K562 (cell line): Measurements from ENCODE around the gene FGGY. TPM values are rescaled to one million over a fixed set of nuclear protein-coding genes. Genes with fewer than 3 reads are reported as not detected.

Experiments used
- ATAC-seq: fragments of 200-7000 bp; cut with Tn5 transposase; 3 replicates; pipeline ENCODE4 v1.9.1; 2020; ENCODE audit warnings: moderate library complexity
- BruUV-seq: library from RNA; stranded (reverse); fragments of 400-500 nt; replicated peaks from 2 replicates; lab custom pipeline; 2021; lab: Mats Ljungman, UMichigan
- CTCF ChIA-PET: fragments of 300-600 bp; formaldehyde crosslinking; extraction: SDS; loops from one replicate; lab custom pipeline; 2021; ENCODE audit warnings: low intra/inter-chr PET ratio; lab: Yijun Ruan, JAX
- POLR2A ChIA-PET: fragments of 300-600, 350-650 bp; sonication (Branson Sonifier 250); formaldehyde crosslinking; extraction: SDS; loops from one replicate; lab custom pipeline; 2021; ENCODE audit warnings: antibody characterized with exemption, inconsistent platforms; lab: Yijun Ruan, JAX
- DNase-seq, 4 experiments: peaks; one replicate each; pipeline versions ENCODE4 v3.0.0 to v3.0.0-alpha.2; 2011 to 2018; ENCODE audit warnings: low spot score in 3 of 4, mixed read lengths in 3 of 4; ENCODE audit errors: extremely low read depth in 1 of 4
- FAIRE-seq: peaks from 2 replicates; lab custom pipeline; 2011; peaks lifted over from hg19 to GRCh38; lab: Jason Lieb, UNC
- H2AFZ ChIP-seq: 2 replicates; pipeline ENCODE4 v1.6.0; 2011; ENCODE audit warnings: low read depth, low read length, control low read depth, inconsistent platforms
- H3K27ac ChIP-seq: fragments of 200-600 bp; 3 replicates; pipeline ENCODE4 v1.8.0; 2011; ENCODE audit warnings: low read depth, mild to moderate bottlenecking, control low read depth, inconsistent platforms, low read length, moderate library complexity, mixed read lengths; ENCODE audit errors: extremely low read depth
- H3K27me3 ChIP-seq, 2 experiments: fragments of 300-600 bp in 1 of 2; 2 replicates in 1 of 2; 3 replicates in 1 of 2; pipeline versions ENCODE4 v1.6.0 to v1.8.0; 2011; ENCODE audit warnings: inconsistent platforms in 2 of 2, low read length in 2 of 2, mild to moderate bottlenecking in 1 of 2, mixed read lengths in 1 of 2, moderate library complexity in 1 of 2; ENCODE audit not compliant: control insufficient read depth in 2 of 2, insufficient read depth in 2 of 2
- H3K36me3 ChIP-seq: fragments of 300-600 bp; 3 replicates; pipeline ENCODE4 v1.8.0; 2011; ENCODE audit warnings: mild to moderate bottlenecking, low read length, inconsistent platforms; ENCODE audit not compliant: control insufficient read depth, insufficient read depth
- H3K4me1 ChIP-seq, 2 experiments: fragments of 200-600 bp in 1 of 2; replicated peaks in 1 of 2; 2 replicates in 1 of 2; 3 replicates in 1 of 2; pipeline versions ENCODE4 v1.5.1 to v1.8.0; 2011; ENCODE audit warnings: inconsistent platforms in 2 of 2, low read length in 2 of 2, mild to moderate bottlenecking in 1 of 2, mixed read lengths in 1 of 2, moderate library complexity in 1 of 2; ENCODE audit not compliant: control insufficient read depth in 2 of 2, insufficient read depth in 2 of 2
- H3K4me2 ChIP-seq: 2 replicates; pipeline ENCODE4 v1.6.1; 2011; ENCODE audit warnings: low read length, control low read depth, inconsistent platforms, mixed read lengths; ENCODE audit not compliant: insufficient read depth
- H3K4me3 ChIP-seq: fragments of 200-600 bp; sonication (generic), shearing (Covaris generic); 2 replicates; pipeline ENCODE4 v1.5.1; 2016; ENCODE audit warnings: control low read depth, inconsistent platforms
- H3K79me2 ChIP-seq: fragments of 200-600 bp; 3 replicates; pipeline ENCODE4 v1.8.0; 2011; ENCODE audit warnings: low read length, inconsistent platforms; ENCODE audit not compliant: control insufficient read depth, insufficient read depth
- H3K9ac ChIP-seq, 2 experiments: 2 replicates each; pipeline versions ENCODE4 v1.6.0 to v1.6.1; 2011; ENCODE audit warnings: low read depth in 2 of 2, low read length in 2 of 2, control low read depth in 1 of 2, inconsistent platforms in 1 of 2, mild to moderate bottlenecking in 1 of 2, mixed read lengths in 1 of 2; ENCODE audit not compliant: insufficient read depth in 1 of 2
- H3K9me1 ChIP-seq: one replicate; pipeline ENCODE4 v1.6.0; 2011; ENCODE audit warnings: inconsistent platforms, mild to moderate bottlenecking, low read length, moderate library complexity; ENCODE audit not compliant: control insufficient read depth, insufficient read depth
- H3K9me3 ChIP-seq: replicated peaks from 2 replicates; pipeline ENCODE4 v1.5.1; 2011; ENCODE audit warnings: low read depth, low read length, inconsistent platforms; ENCODE audit not compliant: control insufficient read depth, insufficient read depth
- H4K20me1 ChIP-seq: replicated peaks from 2 replicates; pipeline ENCODE4 v1.6.1; 2011; ENCODE audit warnings: low read length, inconsistent platforms, mixed read lengths; ENCODE audit not compliant: control insufficient read depth, insufficient read depth
- ATF7 ChIP-seq: fragments of 450-650 bp; IDR thresholded peaks from 2 replicates; pipeline ENCODE4 v1.7.1; 2014; ENCODE audit warnings: mild to moderate bottlenecking, moderate library complexity
- FOXK1 ChIP-seq: sonication (generic); formaldehyde crosslinking; IDR thresholded peaks from 2 replicates; pipeline ENCODE4 v1.8.0; 2022; ENCODE audit warnings: missing genetic modification reagents, mild to moderate bottlenecking, borderline replicate concordance
- HNRNPH1 ChIP-seq: fragments of 200-400 bp; formaldehyde crosslinking; optimal IDR thresholded peaks from 2 replicates; pipeline ENCODE3; 2017; ENCODE audit warnings: low read depth, mild to moderate bottlenecking, low read length, moderate library complexity
- LARP7 ChIP-seq: fragments of 450-650 bp; IDR thresholded peaks from 2 replicates; pipeline ENCODE4 v1.6.1; 2016
- PRPF4 ChIP-seq: fragments of 200-400 bp; formaldehyde crosslinking; IDR thresholded peaks from one replicate; pipeline ENCODE4 v1.6.1; 2017; ENCODE audit warnings: low read length, low read depth, mild to moderate bottlenecking; ENCODE audit not compliant: insufficient read depth, poor library complexity, severe bottlenecking
- SREBF2 ChIP-seq: sonication (generic); formaldehyde crosslinking; IDR thresholded peaks from 2 replicates; pipeline ENCODE4 v1.4.0; 2020; ENCODE audit warnings: mild to moderate bottlenecking, missing genetic modification reagents
- TEAD4 ChIP-seq, 2 experiments: sonication (generic) in 1 of 2; formaldehyde crosslinking in 1 of 2; IDR thresholded peaks; 2 replicates each; pipeline versions ENCODE4 v1.6.1 to v1.8.0; 2012 to 2022; ENCODE audit warnings: borderline replicate concordance in 1 of 2, inconsistent platforms in 1 of 2, low read length in 1 of 2, mild to moderate bottlenecking in 1 of 2, missing genetic modification reagents in 1 of 2
- XRCC4 ChIP-seq: IDR thresholded peaks from one replicate; pipeline ENCODE4 v1.6.1; 2011; ENCODE audit not compliant: insufficient read depth, insufficient read length; ENCODE audit errors: extremely low read depth
- ZNF133 ChIP-seq: fragments of 250-450 bp; sonication (Bioruptor Pico); IDR thresholded peaks from 2 replicates; pipeline ENCODE4 v1.4.0; 2020; ENCODE audit warnings: mild to moderate bottlenecking
- ZNF408 ChIP-seq: fragments of 250-450 bp; sonication (Bioruptor Pico); IDR thresholded peaks from 2 replicates; pipeline ENCODE4 v1.4.0; 2020; ENCODE audit warnings: low read depth, mild to moderate bottlenecking, moderate library complexity
- ZNF79 ChIP-seq: fragments of 250-450 bp; sonication (Bioruptor Pico); IDR thresholded peaks from 2 replicates; pipeline ENCODE4 v1.4.0; 2020; ENCODE audit warnings: low read depth, mild to moderate bottlenecking, moderate library complexity
- WGBS: fragments of 100-300 bp; shearing (Covaris generic); methylation state at CpG from one replicate; pipeline ENCODE4 v1.1.6; 2016; ENCODE audit warnings: low coverage, mixed read lengths; ENCODE audit not compliant: insufficient coverage; ENCODE audit errors: missing lambda C conversion rate; 5-methylcytosine and 5-hydroxymethylcytosine counted together
- in situ Hi-C: fragments of 300-500 bp; cut with MboI; formaldehyde crosslinking; loops from 4 replicates; pipeline ENCODE4 v1.15.0; 2018; ENCODE audit warnings: inconsistent platforms, mixed read lengths
- intact Hi-C: fragments of 100-400 bp; cut with micrococcal nuclease; formaldehyde crosslinking; loops from 2 replicates; pipeline ENCODE4 v1.14.2; 2022
- polyA plus RNA-seq, 8 experiments: library from polyadenylated mRNA; depleted of rRNA in 4 of 8; stranded (reverse) in 5 of 8; unstranded in 3 of 8; fragments of >200 nt; fragmentation: Nextera tagmentation in 2 of 8; fragmentation: Illumina TruSeq in 1 of 8; extraction: Ambion mirVana in 2 of 8; extraction: Trizol in 1 of 8; gene quantifications; 2 replicates each; pipeline versions ENCODE4 v1.2.1 to v1.2.3, GENCODE V29; 2011 to 2014; ENCODE audit warnings: inconsistent platforms in 1 of 8, missing spikeins in 1 of 8
- total RNA-seq, 7 experiments: library from RNA; depleted of rRNA in 6 of 7; stranded (reverse); fragments of >200 nt in 6 of 7; fragmentation: Illumina TruSeq in 2 of 7; extraction: Trizol in 2 of 7; gene quantifications; 2 replicates each; pipeline versions ENCODE4 v1.2.1 to v1.2.3, GENCODE V29; 2011 to 2021; ENCODE audit warnings: low replicate concordance in 1 of 7
- TF ChIP-seq, protein P1 (sequence below): sonication (generic); IDR thresholded peaks from 2 replicates; pipeline ENCODE4 v1.6.1; 2016
- TF ChIP-seq, protein P2 (sequence below): fragments of 450-650 bp; IDR thresholded peaks from 2 replicates; pipeline ENCODE4 v1.6.1; 2016; ENCODE audit warnings: borderline replicate concordance

Gene FGGY
- total and polyA plus RNA-seq, 9 of the 15 experiments (the other 6 are each of a cell fraction or from before 2014, with no cell fraction given), result 9.7 to 19.2 (median 12.6) TPM

DNA sequence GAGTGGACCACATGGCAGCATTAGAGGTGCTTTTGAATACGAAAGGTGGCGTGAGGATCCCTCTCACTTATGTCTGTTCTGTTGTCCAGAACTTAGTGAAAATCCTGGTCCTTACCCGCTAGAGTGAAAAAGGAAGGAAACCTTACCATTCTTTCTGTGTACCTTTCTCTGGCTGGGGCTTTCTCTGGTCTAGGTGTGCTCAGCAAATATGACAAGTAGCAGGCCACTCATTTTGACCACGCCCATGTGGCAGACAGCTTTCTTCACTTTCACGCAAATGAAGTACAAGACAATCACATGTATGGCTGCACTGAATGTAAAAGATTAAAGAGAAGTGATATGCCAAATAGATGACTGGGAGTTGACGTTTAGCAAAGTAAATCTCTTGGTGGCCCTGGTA is 131.9 kb downstream of the FGGY start:
- H3K36me3 ChIP-seq, result no peaks in the 10 kb centered on the region
- intact Hi-C loops, result no loop called here
- no peaks in the 10 kb centered on the region for H4K20me1 ChIP-seq
- FAIRE-seq (no peak), DNase-seq (peak in 1 of 4 experiments; percentile 18), ATAC-seq (no peak)
- no peak overlapping the region for H2AFZ ChIP-seq
- no peaks in the 10 kb centered on the region; a peak in 1 of 5 replicates for H3K27me3 ChIP-seq
- no TSS peak for BruUV-seq
- H3K4me1 ChIP-seq, result peaks cover 0 to 11% of the 10 kb centered on the region in 2 experiments; a peak in 2 of 5 replicates
- POLR2A ChIA-PET, result interaction anchor here (0.6 kb wide), 2 partner anchors 16 to 645 kb away, joined by 3 read pairs; partner anchors contain the start of gene JUN
- in situ Hi-C loops, result no loop called here
- WGBS, result 15% methylated on average over 6 of the region's 6 CpGs
- no peaks in the 10 kb centered on the region for H3K9me3 ChIP-seq
- H3K27ac ChIP-seq, result no peak overlapping the region
- no peak overlapping the region for H3K4me3 ChIP-seq
- no peaks in the 10 kb centered on the region for H3K79me2 ChIP-seq
- no peak overlapping the region for H3K9ac ChIP-seq
- CTCF ChIA-PET, result no interaction called here
- TF ChIP-seq ZNF133 (no peak), TEAD4 (IDR thresholded peaks at IDR 0.05; ENCODE audit: low read length) (no peak), TEAD4 (CRISPR knock-in tag; IDR thresholded peaks at IDR 0.05; ENCODE audit: borderline replicate concordance) (no peak), SREBF2 (CRISPR knock-in tag) (no peak), ZNF79 (CRISPR knock-in tag) (no peak), LARP7 (no peak), FOXK1 (CRISPR knock-in tag) (no peak), PRPF4 (no peak), ZNF408 (CRISPR knock-in tag) (no peak), XRCC4 (no peak), ATF7 (no peak), HNRNPH1 (no peak)
- TF ChIP-seq, protein P1, sequence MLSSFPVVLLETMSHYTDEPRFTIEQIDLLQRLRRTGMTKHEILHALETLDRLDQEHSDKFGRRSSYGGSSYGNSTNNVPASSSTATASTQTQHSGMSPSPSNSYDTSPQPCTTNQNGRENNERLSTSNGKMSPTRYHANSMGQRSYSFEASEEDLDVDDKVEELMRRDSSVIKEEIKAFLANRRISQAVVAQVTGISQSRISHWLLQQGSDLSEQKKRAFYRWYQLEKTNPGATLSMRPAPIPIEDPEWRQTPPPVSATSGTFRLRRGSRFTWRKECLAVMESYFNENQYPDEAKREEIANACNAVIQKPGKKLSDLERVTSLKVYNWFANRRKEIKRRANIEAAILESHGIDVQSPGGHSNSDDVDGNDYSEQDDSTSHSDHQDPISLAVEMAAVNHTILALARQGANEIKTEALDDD, result no peak
- TF ChIP-seq, protein P2, sequence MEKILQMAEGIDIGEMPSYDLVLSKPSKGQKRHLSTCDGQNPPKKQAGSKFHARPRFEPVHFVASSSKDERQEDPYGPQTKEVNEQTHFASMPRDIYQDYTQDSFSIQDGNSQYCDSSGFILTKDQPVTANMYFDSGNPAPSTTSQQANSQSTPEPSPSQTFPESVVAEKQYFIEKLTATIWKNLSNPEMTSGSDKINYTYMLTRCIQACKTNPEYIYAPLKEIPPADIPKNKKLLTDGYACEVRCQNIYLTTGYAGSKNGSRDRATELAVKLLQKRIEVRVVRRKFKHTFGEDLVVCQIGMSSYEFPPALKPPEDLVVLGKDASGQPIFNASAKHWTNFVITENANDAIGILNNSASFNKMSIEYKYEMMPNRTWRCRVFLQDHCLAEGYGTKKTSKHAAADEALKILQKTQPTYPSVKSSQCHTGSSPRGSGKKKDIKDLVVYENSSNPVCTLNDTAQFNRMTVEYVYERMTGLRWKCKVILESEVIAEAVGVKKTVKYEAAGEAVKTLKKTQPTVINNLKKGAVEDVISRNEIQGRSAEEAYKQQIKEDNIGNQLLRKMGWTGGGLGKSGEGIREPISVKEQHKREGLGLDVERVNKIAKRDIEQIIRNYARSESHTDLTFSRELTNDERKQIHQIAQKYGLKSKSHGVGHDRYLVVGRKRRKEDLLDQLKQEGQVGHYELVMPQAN, result no peak
- H3K9me1 ChIP-seq, result no peaks in the 10 kb centered on the region
- no peak overlapping the region for H3K4me2 ChIP-seq
